Smooth muscle cell of the brain vasculature (primary cell): ENCODE data around the gene AIMP1.
"Not testable (repeated sequence)": the region's sequence is repeated elsewhere in the genome, so short reads cannot be mapped to it uniquely, and the experiment has no call there.

Experiments used
- DNase-seq: peaks from one replicate; pipeline ENCODE4 v3.0.0-alpha.2; 2012; ENCODE audit warnings: low read depth, low spot score

AIMP1 gene

GRCh38 chr4:106351016-106351415 lies 34.7 kb downstream of the AIMP1 start:
- no peak for DNase-seq

- DNase-seq: no peak
Measured at GRCh38 chr4:106353786-106354185, 37.4 kb downstream of the AIMP1 start.

- DNase-seq: no peak
Measured at GRCh38 chr4:106355193-106355592, 38.8 kb downstream of the AIMP1 start.

- DNase-seq: no peak
Measured at GRCh38 chr4:106358899-106359298, 42.5 kb downstream of the AIMP1 start.

GRCh38 chr4:106362086-106362825 lies 45.9 kb downstream of the AIMP1 start:
- DNase-seq: no peak

- DNase-seq: no peak
Measured at GRCh38 chr4:106364282-106364681, 47.9 kb downstream of the AIMP1 start.

- DNase-seq: peak; percentile 40
Measured at GRCh38 chr4:106365613-106366012, 49.3 kb downstream of the AIMP1 start.

GRCh38 chr4:106366026-106366425 lies 49.7 kb downstream of the AIMP1 start:
- DNase-seq: no peak

GRCh38 chr4:106367072-106367471 lies 50.7 kb downstream of the AIMP1 start:
- DNase-seq: no peak

- DNase-seq: no peak
Measured at GRCh38 chr4:106368678-106369077, 52.3 kb downstream of the AIMP1 start, which contains the start of gene GIMD1. TSS of gene GIMD1 (minus strand) at chr4:106368778. CDS start at chr4:106367435, 1,343 bp downstream.

GRCh38 chr4:106369456-106370060 lies 53.2 kb downstream of the AIMP1 start:
- peak; percentile 80 for DNase-seq

- DNase-seq: no peak
Measured at GRCh38 chr4:106370214-106370613, 53.9 kb downstream of the AIMP1 start.

- no peak for DNase-seq
Measured at GRCh38 chr4:106371161-106371560, 54.8 kb downstream of the AIMP1 start.

GRCh38 chr4:106373026-106373425 lies 56.7 kb downstream of the AIMP1 start:
- no peak for DNase-seq

- DNase-seq: no peak
Measured at GRCh38 chr4:106380179-106380578, 63.8 kb downstream of the AIMP1 start.

- DNase-seq: no peak
Measured at GRCh38 chr4:106384878-106385277, 68.5 kb downstream of the AIMP1 start.

- no peak for DNase-seq
Measured at GRCh38 chr4:106385853-106386393, 69.6 kb downstream of the AIMP1 start.

GRCh38 chr4:106395582-106395981 lies 79.2 kb downstream of the AIMP1 start:
- DNase-seq: no peak

GRCh38 chr4:106398898-106399297 lies 82.5 kb downstream of the AIMP1 start:
- not testable (repeated sequence) for DNase-seq
